HG03571 (cell line): ENCODE measurements around the gene AKIP1.
A peak's percentile ranks its signal among the peaks of the same experiment; 100 is the strongest.

Experiments used
- ATAC-seq: cut with Tn5 transposase; IDR thresholded peaks from one replicate; pipeline ENCODE4 v1.9.1; 2021; ENCODE audit not compliant: unreplicated experiment

The AKIP1 gene

GRCh38 chr11:8956860-8957259, 45.9 kb downstream of the AKIP1 start:
- ATAC-seq, result no peak

GRCh38 chr11:8959546-8960166, 48.7 kb downstream of the AKIP1 start:
- peak; percentile 36 for ATAC-seq

GRCh38 chr11:8961401-8961800, 50.4 kb downstream of the AKIP1 start:
- ATAC-seq, result no peak

- no peak for ATAC-seq
Measured at GRCh38 chr11:8962841-8963240, 51.9 kb downstream of the AKIP1 start.

DNA sequence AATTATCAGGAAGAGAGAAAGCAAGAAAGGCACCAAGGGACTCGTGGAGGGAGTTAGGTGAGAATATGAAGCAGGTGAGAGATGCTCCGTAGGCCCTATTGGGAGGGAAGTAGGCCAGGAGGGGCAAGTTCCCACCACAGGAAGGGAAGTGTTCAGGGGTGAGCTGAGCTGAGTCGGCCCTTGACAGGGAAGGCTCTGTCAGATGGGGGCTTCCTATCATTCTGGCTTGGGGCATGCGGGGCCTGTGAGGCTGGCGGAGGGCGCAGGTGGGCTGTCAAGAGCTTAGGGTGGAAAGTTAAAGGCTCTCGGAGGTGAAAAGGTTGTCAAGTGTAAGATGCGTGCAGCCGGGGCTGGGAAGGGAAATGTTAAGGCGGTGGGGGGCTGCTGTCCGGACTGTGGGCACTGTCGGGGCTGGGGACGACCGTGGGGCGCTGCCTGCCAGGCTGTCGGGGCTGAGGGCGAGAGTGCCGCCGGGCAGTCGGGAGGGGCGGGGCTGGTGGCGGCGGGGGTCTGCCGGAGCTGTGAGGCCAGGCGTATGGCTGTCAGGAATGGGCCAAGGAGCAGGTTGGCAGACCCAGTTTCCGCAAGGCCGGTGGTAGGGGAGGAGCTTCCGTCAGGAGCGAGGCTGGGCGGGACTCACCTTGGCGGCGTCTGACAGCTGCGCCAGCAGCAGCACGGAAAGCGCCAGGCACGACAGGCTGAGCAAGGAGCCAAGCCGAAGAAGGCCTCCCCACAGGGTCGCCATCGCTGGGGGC, 52.8 kb downstream of the AKIP1 start:
- peak; percentile 66 for ATAC-seq

GRCh38 chr11:8964324-8965320, 53.6 kb downstream of the AKIP1 start, which contains the start of gene TMEM9B:
TSS of gene TMEM9B (minus strand) at chr11:8964442. CDS start at chr11:8964313, 129 bp downstream.
- peak; percentile 79 for ATAC-seq

GRCh38 chr11:8967184-8967583, 56.2 kb downstream of the AKIP1 start:
- ATAC-seq, result no peak
